SK-N-SH treated with all-trans-retinoic acid at 6 μM for 48 hours (cell line): Measurements from ENCODE around the gene PLG.

Experiments used
- ARNTL ChIP-seq: fragments of 450-650 bp; formaldehyde crosslinking; IDR thresholded peaks from 2 replicates; pipeline ENCODE4 v1.5.0; 2020; ENCODE audit warnings: low read depth, mild to moderate bottlenecking, moderate library complexity, borderline replicate concordance
- OSR1 ChIP-seq: fragments of 250-450 bp; sonication (Bioruptor Pico); IDR thresholded peaks from 2 replicates; pipeline ENCODE4 v1.8.0; 2022; ENCODE audit warnings: moderate library complexity, mild to moderate bottlenecking, inconsistent platforms
- ZFP30 ChIP-seq: fragments of 450-650 bp; formaldehyde crosslinking; IDR thresholded peaks from 2 replicates; pipeline ENCODE4 v1.5.0; 2022; ENCODE audit warnings: mild to moderate bottlenecking, moderate library complexity

DNA sequence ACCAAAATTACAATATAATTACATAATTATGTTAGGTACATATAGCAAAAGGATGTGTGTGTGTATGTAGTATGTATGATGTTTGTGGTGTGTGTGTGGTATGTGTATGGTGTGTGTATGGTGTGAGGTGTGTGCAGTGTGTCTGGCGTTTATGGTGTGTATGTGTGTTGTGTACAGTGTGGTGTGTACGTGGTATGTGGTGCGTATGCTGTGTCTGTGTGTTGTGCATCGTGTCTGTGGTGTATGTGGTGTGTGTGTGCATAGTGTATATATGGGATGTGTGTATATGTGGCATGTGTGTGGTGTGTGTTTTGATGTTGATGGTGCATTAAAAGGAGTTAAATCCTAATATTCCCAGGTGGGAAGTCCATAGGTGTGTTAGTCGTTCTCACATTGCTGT lies 62.8 kb downstream of the PLG start:
- no peak for TF ChIP-seq ZFP30
- no peak for TF ChIP-seq OSR1 (CRISPR knock-in tag)
- no peak for TF ChIP-seq ARNTL (CRISPR knock-in tag)
